LNCAP (cell line): ENCODE measurements around the gene TNIK.

Experiments used
- CTCF ChIP-seq: fragments of 450-650 bp; IDR thresholded peaks from 2 replicates; pipeline ENCODE4 v1.5.1; 2017; ENCODE audit warnings: mild to moderate bottlenecking

Gene TNIK

GRCh38 chr3:171376596-171376947, 83.6 kb downstream of the TNIK start:
- TF ChIP-seq CTCF = no peak

- no peak for TF ChIP-seq CTCF
Measured at GRCh38 chr3:171375666-171376595, 84.3 kb downstream of the TNIK start.

GRCh38 chr3:171374661-171375285, 85.4 kb downstream of the TNIK start:
- no peak for TF ChIP-seq CTCF

- TF ChIP-seq CTCF = no peak
Measured at GRCh38 chr3:171374260-171374659, 85.9 kb downstream of the TNIK start.

- TF ChIP-seq CTCF = no peak
Measured at GRCh38 chr3:171373711-171374110, 86.5 kb downstream of the TNIK start.

GRCh38 chr3:171372694-171373093, 87.5 kb downstream of the TNIK start:
- TF ChIP-seq CTCF = no peak

- no peak for TF ChIP-seq CTCF
Measured at GRCh38 chr3:171371354-171371753, 88.9 kb downstream of the TNIK start.
